ENCODE results near the gene CCSER2.

DNA sequence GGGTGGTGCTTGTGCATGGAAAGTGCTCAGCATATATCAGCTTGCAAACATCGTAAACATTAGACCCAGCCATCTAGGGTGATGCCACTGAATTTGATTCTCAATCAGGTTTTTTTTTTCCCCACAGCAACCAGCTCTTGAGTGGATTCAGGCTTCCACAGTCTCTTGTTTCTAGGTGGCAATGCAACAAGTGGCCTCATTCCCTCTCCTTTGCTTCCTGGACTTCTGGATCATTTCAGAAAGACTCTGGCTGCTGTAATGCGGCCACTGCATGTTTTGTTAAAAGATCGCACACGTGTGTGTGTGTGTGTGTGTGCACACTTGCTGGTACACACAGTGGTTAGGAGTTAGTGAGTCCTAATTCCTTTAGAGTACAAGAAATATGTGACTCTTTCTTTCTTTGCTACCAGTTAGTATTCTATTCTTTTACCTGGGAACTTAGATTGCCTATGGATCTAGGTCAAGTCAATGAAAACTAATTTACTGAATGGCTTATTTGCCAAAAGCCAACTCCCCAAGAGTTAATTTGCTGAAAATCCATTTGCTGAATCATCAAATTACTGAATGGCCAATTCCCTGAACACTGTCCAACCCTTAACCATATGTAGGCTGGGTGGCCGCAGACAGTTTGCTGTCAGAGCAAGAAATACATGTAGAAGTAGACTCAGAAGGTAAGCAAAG is 222.5 kb downstream of the CCSER2 start:
- TF ChIP-seq, protein P1, sequence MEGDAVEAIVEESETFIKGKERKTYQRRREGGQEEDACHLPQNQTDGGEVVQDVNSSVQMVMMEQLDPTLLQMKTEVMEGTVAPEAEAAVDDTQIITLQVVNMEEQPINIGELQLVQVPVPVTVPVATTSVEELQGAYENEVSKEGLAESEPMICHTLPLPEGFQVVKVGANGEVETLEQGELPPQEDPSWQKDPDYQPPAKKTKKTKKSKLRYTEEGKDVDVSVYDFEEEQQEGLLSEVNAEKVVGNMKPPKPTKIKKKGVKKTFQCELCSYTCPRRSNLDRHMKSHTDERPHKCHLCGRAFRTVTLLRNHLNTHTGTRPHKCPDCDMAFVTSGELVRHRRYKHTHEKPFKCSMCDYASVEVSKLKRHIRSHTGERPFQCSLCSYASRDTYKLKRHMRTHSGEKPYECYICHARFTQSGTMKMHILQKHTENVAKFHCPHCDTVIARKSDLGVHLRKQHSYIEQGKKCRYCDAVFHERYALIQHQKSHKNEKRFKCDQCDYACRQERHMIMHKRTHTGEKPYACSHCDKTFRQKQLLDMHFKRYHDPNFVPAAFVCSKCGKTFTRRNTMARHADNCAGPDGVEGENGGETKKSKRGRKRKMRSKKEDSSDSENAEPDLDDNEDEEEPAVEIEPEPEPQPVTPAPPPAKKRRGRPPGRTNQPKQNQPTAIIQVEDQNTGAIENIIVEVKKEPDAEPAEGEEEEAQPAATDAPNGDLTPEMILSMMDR (IDR thresholded peaks at IDR 0.05; ENCODE audit: low read depth, low read length) = no peak
- no peak for TF ChIP-seq POLR2A (IDR thresholded peaks at IDR 0.05; ENCODE audit: extremely low read depth, insufficient read length)
- TF ChIP-seq, protein P2, sequence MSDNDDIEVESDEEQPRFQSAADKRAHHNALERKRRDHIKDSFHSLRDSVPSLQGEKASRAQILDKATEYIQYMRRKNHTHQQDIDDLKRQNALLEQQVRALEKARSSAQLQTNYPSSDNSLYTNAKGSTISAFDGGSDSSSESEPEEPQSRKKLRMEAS (IDR thresholded peaks at IDR 0.05; ENCODE audit: low read depth, low read length) = no peak

All from NB4 (cell line).